ENCODE results near the gene ARHGAP40. TPM values are rescaled to one million over a fixed set of nuclear protein-coding genes. Genes with fewer than 3 reads are reported as not detected.

ARHGAP40 gene
- total RNA-seq (2014; rRNA removed; shearing (Covaris generic)) (not detected in 2 replicates), polyA plus RNA-seq (2016; fragmentation: Nextera tagmentation; extraction: Ambion mirVana) (not detected in 2 replicates)

- no peak for TF ChIP-seq EZH2 (IDR thresholded peaks at IDR 0.05; ENCODE audit: insufficient read depth, poor library complexity, severe bottlenecking)
- TF ChIP-seq EZH2phosphoT487 (IDR thresholded peaks at IDR 0.05; ENCODE audit: insufficient read depth, low read depth), result no peak
- no peaks in the 10 kb centered on the region for H4K20me1 ChIP-seq (ENCODE audit: insufficient read depth)
- H3K36me3 ChIP-seq (ENCODE audit: low read depth), result no peaks in the 10 kb centered on the region
- no peak within 1 kb of the TSS for H3K27ac ChIP-seq
- H3K4me2 ChIP-seq (ENCODE audit: unreplicated experiment), result peak within 1 kb of the TSS; percentile 67
- peaks cover 8% of the 10 kb centered on the region; the same call in 1 of the 2 replicates for H3K4me1 ChIP-seq (ENCODE audit: insufficient read depth)
- no peaks in the 10 kb centered on the region for H3K9me2 ChIP-seq (ENCODE audit: insufficient read depth)
- H3F3A ChIP-seq (ENCODE audit: insufficient read depth), result no peaks in the 10 kb centered on the region
- H2AFZ ChIP-seq, result peak within 1 kb of the TSS; percentile 57; the same call in 1 of the 2 replicates
- no peak within 1 kb of the TSS for H3K9ac ChIP-seq
- H3K79me2 ChIP-seq (ENCODE audit: insufficient read depth), result no peaks in the 10 kb centered on the region
- peaks cover 46% of the 10 kb centered on the region for H3K27me3 ChIP-seq (replicated peaks; ENCODE audit: insufficient read depth)
- H3K4me3 ChIP-seq, result peak within 1 kb of the TSS; percentile 44
- H3K9me3 ChIP-seq (ENCODE audit: low read depth), result no peaks in the 10 kb centered on the region
- in situ Hi-C loops (cut with MboI), result no loop called here
- DNase-seq, result peak; percentile 44
- 6 to 7% methylated on average over 34 to 40 of the region's 42 CpGs for WGBS, 2 experiments (ENCODE audit: low coverage in 1 of 2, low lambda C conversion rate in 2 of 2, missing lambda C conversion rate in 2 of 2)
These were observed at the start of gene ARHGAP40 for GRCh38 chr20:38601216-38602184. Gene ARHGAP40 (plus strand): TSS chr20:38601809.

- no peak overlapping the region for H3K4me2 ChIP-seq (ENCODE audit: unreplicated experiment)
- no peak overlapping the region for H3K27ac ChIP-seq
- DNase-seq, result no peak
- no peaks in the 10 kb centered on the region for H3K9me3 ChIP-seq (ENCODE audit: low read depth)
- H3K4me3 ChIP-seq, result no peak overlapping the region
- in situ Hi-C loops (cut with MboI), result no loop called here
- WGBS, 2 experiments (ENCODE audit: low coverage in 1 of 2, low lambda C conversion rate in 2 of 2, missing lambda C conversion rate in 2 of 2), result 97 to 100% methylated on average over 2 of the region's 2 CpGs
- H3F3A ChIP-seq (ENCODE audit: insufficient read depth), result peaks cover 14% of the 10 kb centered on the region; the same call in 1 of the 2 replicates
- H3K36me3 ChIP-seq (ENCODE audit: low read depth), result peaks cover 71% of the 10 kb centered on the region
- no peak overlapping the region for H2AFZ ChIP-seq
- H3K9ac ChIP-seq, result no peak overlapping the region
- no peaks in the 10 kb centered on the region for H4K20me1 ChIP-seq (ENCODE audit: insufficient read depth)
- no peaks in the 10 kb centered on the region for H3K9me2 ChIP-seq (ENCODE audit: insufficient read depth)
- TF ChIP-seq EZH2phosphoT487 (IDR thresholded peaks at IDR 0.05; ENCODE audit: insufficient read depth, low read depth), result no peak
- no peak for TF ChIP-seq EZH2 (IDR thresholded peaks at IDR 0.05; ENCODE audit: insufficient read depth, poor library complexity, severe bottlenecking)
- no peaks in the 10 kb centered on the region for H3K79me2 ChIP-seq (ENCODE audit: insufficient read depth)
- peaks cover 9% of the 10 kb centered on the region for H3K4me1 ChIP-seq (ENCODE audit: insufficient read depth)
- H3K27me3 ChIP-seq (replicated peaks; ENCODE audit: insufficient read depth), result no peaks in the 10 kb centered on the region
These were observed 46.6 kb upstream of the ARHGAP40 start for GRCh38 chr20:38554986-38555385.

GRCh38 chr20:38555395-38555794 lies 46.2 kb upstream of the ARHGAP40 start:
- Histone ChIP-seq H3K9me3 (ENCODE audit: low read depth) (no peaks in the 10 kb centered on the region), H3K9me2 (ENCODE audit: insufficient read depth) (no peaks in the 10 kb centered on the region), H3F3A (ENCODE audit: insufficient read depth) (peaks cover 14% of the 10 kb centered on the region; the same call in 1 of the 2 replicates), H3K4me3 (no peak overlapping the region), H3K27me3 (replicated peaks; ENCODE audit: insufficient read depth) (no peaks in the 10 kb centered on the region), H2AFZ (no peak overlapping the region), H3K36me3 (ENCODE audit: low read depth) (peaks cover 71% of the 10 kb centered on the region), H3K4me2 (ENCODE audit: unreplicated experiment) (no peak overlapping the region), H3K27ac (no peak overlapping the region), H3K79me2 (ENCODE audit: insufficient read depth) (no peaks in the 10 kb centered on the region), H3K9ac (no peak overlapping the region), H3K4me1 (ENCODE audit: insufficient read depth) (peaks cover 9% of the 10 kb centered on the region), H4K20me1 (ENCODE audit: insufficient read depth) (no peaks in the 10 kb centered on the region)
- in situ Hi-C loops (cut with MboI), result no loop called here
- no peak for DNase-seq
- no peak for TF ChIP-seq EZH2phosphoT487 (IDR thresholded peaks at IDR 0.05; ENCODE audit: insufficient read depth, low read depth)
- no peak for TF ChIP-seq EZH2 (IDR thresholded peaks at IDR 0.05; ENCODE audit: insufficient read depth, poor library complexity, severe bottlenecking)

- Histone ChIP-seq H3K79me2 (ENCODE audit: insufficient read depth) (no peaks in the 10 kb centered on the region), H3K9me3 (ENCODE audit: low read depth) (no peaks in the 10 kb centered on the region), H3K36me3 (ENCODE audit: low read depth) (peaks cover 64% of the 10 kb centered on the region), H3K4me2 (ENCODE audit: unreplicated experiment) (no peak overlapping the region), H3K27ac (no peak overlapping the region), H3K4me1 (ENCODE audit: insufficient read depth) (peaks cover 9% of the 10 kb centered on the region), H3K27me3 (replicated peaks; ENCODE audit: insufficient read depth) (no peaks in the 10 kb centered on the region), H3F3A (ENCODE audit: insufficient read depth) (peaks cover 14% of the 10 kb centered on the region; the same call in 1 of the 2 replicates), H2AFZ (no peak overlapping the region), H4K20me1 (ENCODE audit: insufficient read depth) (no peaks in the 10 kb centered on the region), H3K4me3 (no peak overlapping the region), H3K9me2 (ENCODE audit: insufficient read depth) (no peaks in the 10 kb centered on the region), H3K9ac (no peak overlapping the region)
- DNase-seq, result no peak
- WGBS, 2 experiments (ENCODE audit: low coverage in 1 of 2, low lambda C conversion rate in 2 of 2, missing lambda C conversion rate in 2 of 2), result 95 to 98% methylated on average over 2 of the region's 2 CpGs
- TF ChIP-seq EZH2 (IDR thresholded peaks at IDR 0.05; ENCODE audit: insufficient read depth, poor library complexity, severe bottlenecking), result no peak
- no peak for TF ChIP-seq EZH2phosphoT487 (IDR thresholded peaks at IDR 0.05; ENCODE audit: insufficient read depth, low read depth)
- in situ Hi-C loops (cut with MboI), result no loop called here
These were observed 44.4 kb upstream of the ARHGAP40 start for GRCh38 chr20:38557174-38557573.

Data from GM23248 (cell line).